Thoracic aorta (tissue), 2 donors: ENCODE results near the gene PDCD1. TPM values are rescaled to one million over a fixed set of nuclear protein-coding genes. Genes with fewer than 3 reads are reported as not detected.

ENCODE experiments used
- ATAC-seq: fragments of 150-250 bp; one replicate; pipeline ENCODE4 v1.8.0; 2017; ENCODE audit warnings: low read depth; ENCODE audit not compliant: insufficient number of reproducible peaks, low FRiP score
- DNase-seq: peaks from one replicate; pipeline ENCODE4 v3.0.0-alpha.2; 2020; ENCODE audit warnings: low spot score
- H3K27ac ChIP-seq, 2 donors: fragments of 200-600 bp; sonication (generic); 1 replicate in 1 of 2; 2 replicates in 1 of 2; pipeline ENCODE4 v1.5.1; 2016; ENCODE audit warnings: mild to moderate bottlenecking in 2 of 2, moderate library complexity in 2 of 2
- H3K27me3 ChIP-seq: fragments of 200-600 bp; sonication (generic); replicated peaks from 2 replicates; pipeline ENCODE4 v1.6.0; 2016; ENCODE audit warnings: mild to moderate bottlenecking; ENCODE audit not compliant: insufficient read depth
- H3K36me3 ChIP-seq: fragments of 200-600 bp; sonication (generic); one replicate; pipeline ENCODE4 v1.5.1; 2016
- H3K4me1 ChIP-seq, 2 donors: fragments of 200-600 bp; sonication (generic); 1 replicate in 1 of 2; 2 replicates in 1 of 2; pipeline versions ENCODE4 v1.5.1 to v1.6.0; 2016; ENCODE audit warnings: low read depth in 2 of 2, mild to moderate bottlenecking in 1 of 2; ENCODE audit not compliant: control insufficient read depth in 1 of 2
- H3K4me3 ChIP-seq: fragments of 200-600 bp; sonication (generic); 2 replicates; pipeline ENCODE4 v1.5.1; 2016; ENCODE audit warnings: mild to moderate bottlenecking
- H3K9me3 ChIP-seq: fragments of 200-600 bp; sonication (generic); 2 replicates; pipeline ENCODE4 v1.5.1; 2016
- total RNA-seq, 2 donors: library from RNA; depleted of rRNA; stranded (reverse); fragments of >200 nt; gene quantifications; one replicate each; pipeline versions ENCODE4 v1.1.0 to v1.2.3, GENCODE V29; 2016
- TF ChIP-seq, protein P1 (sequence below): fragments of 200-600 bp; sonication (generic); IDR thresholded peaks from one replicate; pipeline ENCODE4 v1.5.1; 2019; ENCODE audit warnings: antibody characterized with exemption

Gene PDCD1
- total RNA-seq, 2 donors from 2014 or later, result 0.68 to 0.92 TPM

DNA sequence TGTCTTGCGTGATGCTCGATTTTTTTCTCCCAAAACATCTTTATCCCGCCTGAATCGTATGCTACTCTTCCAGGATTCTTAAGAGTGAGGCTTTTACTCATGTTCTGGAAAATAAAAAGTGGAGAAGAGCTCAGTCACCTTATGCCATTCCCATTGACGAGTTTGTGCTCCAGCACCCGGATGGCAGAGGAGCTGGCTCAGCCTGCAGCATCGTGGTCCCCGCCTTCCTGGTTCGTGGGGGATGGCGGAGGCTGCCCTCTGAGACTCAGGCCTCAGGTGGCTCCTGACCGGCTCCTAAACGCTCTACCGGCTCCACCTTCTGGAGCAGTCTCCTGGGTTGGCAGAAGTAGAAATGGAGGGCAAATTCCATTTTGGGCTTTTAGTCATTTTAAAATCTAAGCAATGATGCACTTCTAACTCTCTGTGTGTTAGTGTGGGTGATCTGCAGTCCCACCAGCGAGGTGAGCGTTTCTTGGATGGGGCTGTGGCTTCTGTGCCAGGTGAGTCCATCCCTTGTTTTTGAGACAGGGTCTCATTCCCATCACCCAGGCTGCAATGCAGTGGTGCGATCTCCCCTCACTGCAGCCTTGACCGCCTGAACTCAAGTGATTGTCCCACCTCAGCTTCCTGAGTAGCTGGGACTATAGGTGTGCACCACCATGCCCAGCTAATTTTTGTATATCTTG, 38.7 kb upstream of the PDCD1 start:
- Histone ChIP-seq H3K36me3 (no peaks in the 10 kb centered on the region), H3K4me3 (no peak overlapping the region), H3K9me3 (no peaks in the 10 kb centered on the region), H3K4me1 (peaks cover 3 to 4% of the 10 kb centered on the region in 2 donors), H3K27me3 (no peaks in the 10 kb centered on the region), H3K27ac (no peak overlapping the region)
- DNase-seq, result no peak
- TF ChIP-seq, protein P1, sequence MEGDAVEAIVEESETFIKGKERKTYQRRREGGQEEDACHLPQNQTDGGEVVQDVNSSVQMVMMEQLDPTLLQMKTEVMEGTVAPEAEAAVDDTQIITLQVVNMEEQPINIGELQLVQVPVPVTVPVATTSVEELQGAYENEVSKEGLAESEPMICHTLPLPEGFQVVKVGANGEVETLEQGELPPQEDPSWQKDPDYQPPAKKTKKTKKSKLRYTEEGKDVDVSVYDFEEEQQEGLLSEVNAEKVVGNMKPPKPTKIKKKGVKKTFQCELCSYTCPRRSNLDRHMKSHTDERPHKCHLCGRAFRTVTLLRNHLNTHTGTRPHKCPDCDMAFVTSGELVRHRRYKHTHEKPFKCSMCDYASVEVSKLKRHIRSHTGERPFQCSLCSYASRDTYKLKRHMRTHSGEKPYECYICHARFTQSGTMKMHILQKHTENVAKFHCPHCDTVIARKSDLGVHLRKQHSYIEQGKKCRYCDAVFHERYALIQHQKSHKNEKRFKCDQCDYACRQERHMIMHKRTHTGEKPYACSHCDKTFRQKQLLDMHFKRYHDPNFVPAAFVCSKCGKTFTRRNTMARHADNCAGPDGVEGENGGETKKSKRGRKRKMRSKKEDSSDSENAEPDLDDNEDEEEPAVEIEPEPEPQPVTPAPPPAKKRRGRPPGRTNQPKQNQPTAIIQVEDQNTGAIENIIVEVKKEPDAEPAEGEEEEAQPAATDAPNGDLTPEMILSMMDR, result no peak
- no peak for ATAC-seq

DNA sequence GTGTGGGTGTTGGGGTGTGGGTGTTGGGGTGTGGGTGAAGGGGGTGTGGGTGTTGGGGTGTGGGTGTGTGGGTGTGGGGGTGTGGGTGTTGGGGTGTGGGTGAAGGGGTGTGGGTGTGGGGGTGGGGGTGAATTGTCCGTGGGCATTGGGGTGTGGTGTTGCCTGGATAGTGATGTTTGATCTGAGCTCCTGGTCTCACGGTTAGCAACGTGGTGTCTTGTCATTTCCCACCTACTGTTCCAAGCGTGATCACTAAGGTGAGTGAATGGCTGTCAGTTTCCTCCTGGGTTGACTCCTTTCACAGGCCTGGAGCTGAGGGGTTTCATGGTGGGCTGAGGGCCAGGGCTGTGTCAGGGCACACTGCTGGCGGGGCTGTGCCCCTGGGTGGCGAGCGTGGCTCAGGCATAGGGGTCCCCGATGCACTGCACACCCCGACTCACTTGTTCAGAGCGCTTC, 38.1 kb upstream of the PDCD1 start:
- ATAC-seq (no peak), DNase-seq (no peak)
- H3K4me3 ChIP-seq, result no peak overlapping the region
- H3K9me3 ChIP-seq, result no peaks in the 10 kb centered on the region
- no peaks in the 10 kb centered on the region for H3K36me3 ChIP-seq
- no peaks in the 10 kb centered on the region for H3K27me3 ChIP-seq
- peaks cover 3 to 4% of the 10 kb centered on the region in 2 donors for H3K4me1 ChIP-seq
- no peak overlapping the region for H3K27ac ChIP-seq
- TF ChIP-seq, protein P1, result no peak

DNA sequence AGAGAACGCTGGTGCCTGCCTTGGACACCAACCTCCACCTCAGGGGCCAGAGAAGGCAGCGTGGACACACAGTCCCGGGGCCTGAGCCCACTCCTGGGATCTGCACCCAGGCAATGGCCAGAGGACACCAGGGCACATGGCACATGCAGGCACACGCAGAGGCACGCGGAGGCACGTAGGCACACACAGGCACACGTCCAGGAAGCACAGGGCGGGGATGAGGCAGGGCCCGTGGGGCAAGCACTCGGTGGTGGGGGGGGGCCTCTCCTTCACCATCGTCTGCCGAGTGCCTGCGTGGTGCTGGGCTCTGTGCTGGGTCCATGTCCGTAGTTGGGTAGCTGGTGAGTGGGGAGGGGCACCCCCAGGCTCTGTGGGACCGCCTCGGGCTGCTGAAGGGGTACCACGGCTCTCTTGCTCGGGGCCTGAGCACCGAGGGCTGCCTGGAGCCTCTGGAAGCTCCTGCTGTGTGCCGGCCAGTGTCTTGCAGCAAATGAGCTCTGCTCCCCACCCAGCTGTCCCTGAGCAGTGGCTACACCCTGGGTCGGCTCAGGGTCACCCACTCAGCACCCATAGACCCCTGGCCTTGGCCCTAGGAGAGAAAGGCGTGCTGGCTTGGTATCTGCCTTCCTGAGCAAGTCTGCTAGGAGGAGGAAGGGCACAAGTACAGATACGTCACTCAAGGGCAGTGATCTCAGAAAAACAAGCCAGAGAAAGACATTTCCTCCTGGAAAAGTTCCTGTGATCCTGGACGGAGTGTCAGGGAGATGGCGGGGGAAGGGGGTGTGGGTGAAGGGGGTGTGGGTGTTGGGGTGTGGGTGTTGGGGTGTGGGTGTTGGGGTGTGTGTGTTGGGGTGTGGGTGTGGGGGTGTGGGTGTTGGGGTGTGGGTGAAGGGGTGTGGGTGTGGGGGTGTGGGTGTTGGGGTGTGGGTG, 37.3 kb upstream of the PDCD1 start:
- Histone ChIP-seq H3K4me1 (peaks cover 3 to 4% of the 10 kb centered on the region in 2 donors), H3K9me3 (no peaks in the 10 kb centered on the region), H3K27ac (peak overlapping the region in 1 of 2 donors; percentile 50), H3K27me3 (no peaks in the 10 kb centered on the region), H3K36me3 (no peaks in the 10 kb centered on the region), H3K4me3 (no peak overlapping the region)
- TF ChIP-seq, protein P1, result no peak
- ATAC-seq, result peak; percentile 54
- DNase-seq, result no peak

DNA sequence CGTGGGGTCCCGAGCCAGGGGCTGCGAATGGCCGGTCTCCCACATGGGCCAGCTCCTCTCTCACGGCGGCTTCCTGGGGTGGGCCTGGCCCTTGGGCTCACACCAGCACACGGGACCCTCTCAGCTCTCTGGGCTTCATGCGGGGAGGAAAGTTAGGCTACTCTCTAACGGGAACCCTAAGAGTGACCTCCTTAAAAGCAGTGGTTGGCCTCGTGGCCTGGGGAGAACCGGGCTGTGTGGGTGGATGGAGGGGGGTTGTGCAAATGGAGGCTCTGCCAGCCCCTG, 36.7 kb upstream of the PDCD1 start:
- no peak overlapping the region for H3K4me3 ChIP-seq
- peaks cover 3 to 4% of the 10 kb centered on the region in 2 donors for H3K4me1 ChIP-seq
- no peak for ATAC-seq
- TF ChIP-seq, protein P1, result no peak
- DNase-seq, result no peak
- H3K9me3 ChIP-seq, result no peaks in the 10 kb centered on the region
- peak overlapping the region in 1 of 2 donors; percentile 50 for H3K27ac ChIP-seq
- no peaks in the 10 kb centered on the region for H3K36me3 ChIP-seq
- H3K27me3 ChIP-seq, result no peaks in the 10 kb centered on the region

DNA sequence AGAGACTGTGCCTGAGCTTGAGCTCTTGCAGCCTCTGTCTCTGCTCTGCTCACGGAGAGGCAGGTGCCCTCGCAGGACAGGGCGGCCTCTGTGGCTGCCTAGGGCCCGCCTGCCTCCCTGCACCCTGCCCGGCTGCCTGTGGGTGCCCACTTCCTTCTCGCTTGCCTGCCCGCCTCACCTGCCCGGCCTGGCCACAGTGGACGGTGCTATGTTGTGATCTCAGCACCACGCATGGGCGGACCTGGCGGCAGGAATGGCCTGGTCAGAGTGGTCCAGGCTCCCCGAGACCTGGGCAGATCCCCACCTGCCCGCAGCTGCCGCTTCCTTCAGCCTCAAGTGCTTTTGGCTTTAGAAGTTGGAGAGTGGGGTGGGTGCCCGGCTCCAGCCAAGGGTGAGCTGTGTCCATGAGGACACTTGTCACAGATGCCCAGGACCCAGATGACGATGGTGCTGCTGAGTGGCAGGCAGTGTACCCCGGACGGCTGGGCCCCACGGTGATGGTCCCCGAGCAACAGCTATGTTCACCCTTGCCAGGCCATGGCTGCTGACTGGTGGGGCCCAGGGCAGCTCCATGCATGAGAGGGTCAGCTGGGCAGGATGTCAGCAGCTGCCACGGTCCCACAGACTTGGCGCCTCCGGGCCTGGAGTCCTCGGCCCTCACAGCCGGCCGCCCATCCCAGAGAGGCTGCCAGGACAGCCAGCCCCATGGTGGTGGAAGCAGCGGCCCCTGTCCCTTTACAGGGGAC, 36.2 kb upstream of the PDCD1 start:
- peak overlapping the region in 1 of 2 donors; percentile 50 for H3K27ac ChIP-seq
- TF ChIP-seq, protein P1, result no peak
- no peaks in the 10 kb centered on the region for H3K9me3 ChIP-seq
- ATAC-seq (no peak), DNase-seq (no peak)
- H3K4me1 ChIP-seq, result peaks cover 3 to 4% of the 10 kb centered on the region in 2 donors
- no peaks in the 10 kb centered on the region for H3K27me3 ChIP-seq
- H3K4me3 ChIP-seq, result no peak overlapping the region
- no peaks in the 10 kb centered on the region for H3K36me3 ChIP-seq
